Ectodermal cell (in vitro differentiated cells): ENCODE measurements around the gene CALN1.

ENCODE experiments used
- H3K27ac ChIP-seq: 2 replicates; pipeline ENCODE4 v1.7.0; 2013; ENCODE audit warnings: mild to moderate bottlenecking, low read depth, low read length; ENCODE audit not compliant: insufficient read depth, poor library complexity, severe bottlenecking
- H3K27me3 ChIP-seq: 2 replicates; pipeline ENCODE4 v1.7.0; 2013; ENCODE audit warnings: mild to moderate bottlenecking, low read length; ENCODE audit not compliant: insufficient read depth, control insufficient read depth, poor library complexity, severe bottlenecking
- H3K36me3 ChIP-seq: one replicate; pipeline ENCODE4 v1.7.0; 2013; ENCODE audit warnings: low read length; ENCODE audit not compliant: control insufficient read depth, insufficient read depth
- H3K4me1 ChIP-seq: one replicate; pipeline ENCODE4 v1.7.0; 2013; ENCODE audit warnings: low read length; ENCODE audit not compliant: control insufficient read depth, insufficient read depth
- H3K4me3 ChIP-seq: 2 replicates; pipeline ENCODE4 v1.7.0; 2013; ENCODE audit warnings: low read depth, low read length, control low read depth; ENCODE audit not compliant: insufficient read depth
- H3K9me3 ChIP-seq: 2 replicates; pipeline ENCODE4 v1.7.0; 2013; ENCODE audit warnings: mild to moderate bottlenecking, low read length, moderate library complexity; ENCODE audit not compliant: control insufficient read depth
- WGBS, 2 experiments: methylation state at CpG; one replicate each; pipeline ENCODE4 v1.1.7; 2013; ENCODE audit warnings: missing lambda C conversion rate in 2 of 2; 5-methylcytosine and 5-hydroxymethylcytosine counted together

Gene CALN1

DNA sequence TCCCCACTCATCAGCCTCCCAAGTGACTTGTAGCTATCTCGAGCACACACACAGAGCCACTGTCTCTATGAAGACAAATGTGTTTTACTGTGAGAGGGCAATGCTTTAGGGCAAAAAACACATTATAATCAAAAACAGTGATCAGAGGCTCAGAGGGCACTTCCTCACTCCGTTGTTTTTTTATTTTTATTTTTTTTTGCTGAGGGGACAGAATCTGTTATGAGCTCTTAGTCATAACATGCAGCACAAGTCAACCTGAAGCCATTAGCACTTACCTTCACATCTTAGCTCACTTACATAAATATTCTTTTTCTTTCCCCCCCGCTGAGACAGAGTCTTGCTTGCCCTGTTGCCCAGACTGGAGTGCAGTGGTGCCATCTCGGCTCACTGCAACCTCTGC, 157.7 kb downstream of the CALN1 start:
- Histone ChIP-seq H3K4me1 (no peaks in the 10 kb centered on the region), H3K9me3 (no peaks in the 10 kb centered on the region), H3K27me3 (no peaks in the 10 kb centered on the region), H3K36me3 (no peaks in the 10 kb centered on the region), H3K27ac (no peak overlapping the region), H3K4me3 (no peak overlapping the region)
- 90 to 98% methylated on average over 3 to 4 of the region's 4 CpGs for WGBS, 2 experiments

DNA sequence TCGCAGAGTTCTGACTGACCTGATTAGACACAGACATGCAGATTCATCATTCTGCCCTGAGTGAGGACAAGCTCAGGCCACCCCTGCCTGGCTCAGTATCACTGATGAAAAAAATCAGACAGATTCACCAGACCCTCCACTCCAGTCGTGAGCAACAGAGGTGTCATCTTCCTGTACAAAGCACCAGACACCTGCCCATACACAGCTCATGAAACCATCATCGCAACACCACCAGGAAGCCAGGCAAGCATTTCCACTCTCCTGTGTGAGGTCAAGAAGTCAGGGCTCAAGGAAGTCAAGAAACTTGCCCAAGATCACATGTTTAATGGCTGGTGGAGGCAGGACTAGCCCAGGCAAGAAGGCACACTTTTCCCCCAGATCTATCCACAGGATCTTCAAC, 163.0 kb downstream of the CALN1 start:
- Histone ChIP-seq H3K9me3 (no peaks in the 10 kb centered on the region), H3K4me1 (no peaks in the 10 kb centered on the region), H3K36me3 (no peaks in the 10 kb centered on the region), H3K27ac (no peak overlapping the region), H3K4me3 (no peak overlapping the region), H3K27me3 (no peaks in the 10 kb centered on the region)
- WGBS, 2 experiments = 94 to 96% methylated on average over 3 of the region's 3 CpGs

DNA sequence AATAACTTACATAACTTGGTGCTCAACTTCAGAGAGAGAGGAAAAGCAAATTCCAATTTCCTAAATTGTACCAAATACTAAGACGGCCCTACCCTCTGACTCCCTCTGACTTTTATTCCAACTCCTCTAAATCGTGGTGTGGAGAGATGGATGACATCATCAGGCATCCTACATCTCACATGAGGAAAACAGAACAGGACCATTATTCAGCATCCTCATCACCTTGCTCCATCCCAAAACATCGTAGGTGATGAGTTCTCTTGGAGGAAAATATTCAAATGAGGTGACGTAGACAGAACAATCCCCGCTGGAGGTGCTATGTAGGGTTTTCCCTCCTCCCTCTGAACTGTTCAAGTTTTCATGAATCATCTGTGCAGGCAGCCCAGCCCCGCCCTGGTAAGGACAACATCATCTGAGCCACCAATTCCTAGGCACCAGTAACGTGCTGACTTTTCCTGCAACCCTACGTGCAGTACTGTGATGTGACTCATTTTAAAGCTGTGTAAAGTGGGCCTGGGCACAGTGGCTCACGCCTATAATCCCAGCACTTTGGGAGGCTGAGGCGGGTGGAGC, 167.2 kb downstream of the CALN1 start:
- 91% methylated on average over 10 of the region's 10 CpGs for WGBS, 2 experiments
- no peak overlapping the region for H3K27ac ChIP-seq
- no peak overlapping the region for H3K4me3 ChIP-seq
- no peaks in the 10 kb centered on the region for H3K36me3 ChIP-seq
- H3K9me3 ChIP-seq = no peaks in the 10 kb centered on the region
- no peaks in the 10 kb centered on the region for H3K27me3 ChIP-seq
- H3K4me1 ChIP-seq = no peaks in the 10 kb centered on the region

DNA sequence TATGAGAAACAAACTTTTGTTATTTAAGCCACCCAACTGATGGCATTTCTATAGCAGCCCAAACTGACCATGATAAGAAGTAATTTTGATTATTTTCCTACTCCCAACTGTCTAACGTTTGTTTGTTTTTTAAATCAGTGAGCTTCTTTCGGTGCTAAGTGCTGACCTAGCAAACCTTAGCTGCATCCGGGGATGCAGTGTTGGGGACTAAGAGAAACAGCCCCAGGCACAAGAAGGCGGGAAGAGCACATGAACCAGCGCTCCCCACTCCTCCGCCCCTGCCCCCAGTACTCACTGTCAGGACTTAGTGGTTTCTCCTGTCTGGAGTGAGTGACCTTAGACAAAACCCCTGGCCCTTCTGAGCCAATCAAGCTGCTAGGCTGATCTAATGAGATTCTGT, 168.8 kb downstream of the CALN1 start:
- Histone ChIP-seq H3K36me3 (no peaks in the 10 kb centered on the region), H3K4me3 (no peak overlapping the region), H3K4me1 (no peaks in the 10 kb centered on the region), H3K27ac (no peak overlapping the region), H3K27me3 (no peaks in the 10 kb centered on the region), H3K9me3 (no peaks in the 10 kb centered on the region)
- 84 to 87% methylated on average over 6 of the region's 6 CpGs for WGBS, 2 experiments

DNA sequence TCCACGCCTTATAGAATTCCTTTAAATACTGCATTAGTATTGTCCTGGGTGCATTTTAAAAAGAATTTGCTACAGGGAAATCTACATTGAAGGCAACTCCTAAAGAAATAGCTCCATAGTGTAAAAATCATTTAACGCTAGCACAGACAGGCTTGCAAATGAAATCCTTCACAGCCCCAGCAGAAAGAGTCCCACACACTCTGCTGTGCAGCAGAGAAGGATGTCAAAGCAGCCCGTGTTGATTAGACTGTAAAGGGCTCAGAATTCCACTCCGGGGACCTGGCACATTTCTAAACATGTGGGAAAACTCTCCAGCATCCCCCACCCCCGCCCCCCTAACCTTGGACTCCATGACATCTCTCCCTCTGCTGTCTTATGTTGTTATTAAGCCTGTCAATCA, 176.8 kb downstream of the CALN1 start:
- Histone ChIP-seq H3K36me3 (no peaks in the 10 kb centered on the region), H3K4me3 (no peak overlapping the region), H3K27ac (no peak overlapping the region), H3K4me1 (no peaks in the 10 kb centered on the region), H3K9me3 (no peaks in the 10 kb centered on the region), H3K27me3 (no peaks in the 10 kb centered on the region)
- WGBS, 2 experiments = 86 to 90% methylated on average over 5 of the region's 5 CpGs

DNA sequence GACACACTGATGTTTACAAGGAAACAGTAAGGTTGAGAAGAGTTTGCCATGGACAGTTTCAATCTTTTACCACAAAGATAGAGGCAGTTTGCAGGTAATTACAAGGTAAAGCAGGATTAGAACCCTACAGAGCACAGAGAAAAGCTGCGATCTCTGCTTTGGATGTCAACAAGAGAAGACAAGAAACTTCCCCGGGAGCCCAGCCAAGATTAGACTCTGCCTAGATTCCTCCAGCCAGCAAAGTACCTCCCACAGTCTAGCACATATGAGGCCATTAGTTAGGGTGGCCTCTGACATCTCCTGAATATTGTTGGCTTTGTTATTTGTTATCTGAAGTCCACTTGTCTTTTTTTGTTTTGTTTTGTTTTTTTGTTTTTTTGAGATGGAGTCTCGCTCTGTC, 178.1 kb downstream of the CALN1 start:
- WGBS, 2 experiments = 77 to 85% methylated on average over 3 of the region's 3 CpGs
- H3K27ac ChIP-seq = no peak overlapping the region
- H3K27me3 ChIP-seq = no peaks in the 10 kb centered on the region
- no peaks in the 10 kb centered on the region for H3K9me3 ChIP-seq
- no peak overlapping the region for H3K4me3 ChIP-seq
- H3K36me3 ChIP-seq = no peaks in the 10 kb centered on the region
- no peaks in the 10 kb centered on the region for H3K4me1 ChIP-seq

DNA sequence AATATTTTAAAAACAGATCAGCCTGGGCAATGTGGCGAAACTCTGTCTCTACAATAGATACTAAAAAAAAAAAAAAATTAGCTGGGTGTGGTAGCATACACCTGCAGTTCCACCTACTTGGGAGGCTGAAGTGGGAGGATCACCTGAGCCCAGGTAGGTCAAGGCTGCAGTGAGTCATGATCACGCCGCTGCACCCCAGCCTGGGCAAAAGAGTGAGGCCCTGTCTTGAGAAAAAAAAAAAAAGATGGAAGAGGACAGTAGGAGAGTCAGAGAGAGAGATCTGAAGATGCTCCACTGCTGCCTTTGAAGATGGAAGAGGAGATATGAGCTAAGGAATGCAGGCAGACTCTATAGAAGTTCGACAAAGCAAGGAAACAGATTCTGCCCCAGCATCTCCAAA, 181.9 kb downstream of the CALN1 start:
- H3K27ac ChIP-seq = no peak overlapping the region
- H3K4me3 ChIP-seq = no peak overlapping the region
- H3K9me3 ChIP-seq = no peaks in the 10 kb centered on the region
- H3K27me3 ChIP-seq = no peaks in the 10 kb centered on the region
- WGBS, 2 experiments = 82 to 96% methylated on average over 3 of the region's 4 CpGs
- H3K4me1 ChIP-seq = no peaks in the 10 kb centered on the region
- H3K36me3 ChIP-seq = no peaks in the 10 kb centered on the region

DNA sequence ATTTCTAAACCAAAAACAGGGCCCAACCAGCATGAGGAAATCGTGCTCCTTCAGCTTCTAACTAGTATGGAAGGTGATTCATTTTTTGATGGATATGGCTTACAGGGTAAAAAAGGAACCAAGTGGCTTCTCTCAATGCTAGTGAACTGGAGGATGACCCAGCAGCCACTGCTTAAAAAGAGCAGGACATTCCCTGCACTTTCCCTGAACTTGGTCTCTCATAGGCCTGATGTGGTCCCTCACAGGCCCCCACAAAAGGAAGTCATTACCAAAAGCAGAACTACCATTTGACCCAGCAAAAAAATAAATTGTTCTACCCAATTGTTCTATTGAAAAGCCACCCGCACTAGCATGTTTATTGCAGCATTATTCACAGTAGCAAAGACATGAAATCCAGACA, 188.8 kb downstream of the CALN1 start:
- no peak overlapping the region for H3K27ac ChIP-seq
- H3K4me1 ChIP-seq = no peaks in the 10 kb centered on the region
- 87 to 95% methylated on average over 2 of the region's 2 CpGs for WGBS, 2 experiments
- H3K9me3 ChIP-seq = no peaks in the 10 kb centered on the region
- no peaks in the 10 kb centered on the region for H3K27me3 ChIP-seq
- H3K36me3 ChIP-seq = no peaks in the 10 kb centered on the region
- no peak overlapping the region for H3K4me3 ChIP-seq

DNA sequence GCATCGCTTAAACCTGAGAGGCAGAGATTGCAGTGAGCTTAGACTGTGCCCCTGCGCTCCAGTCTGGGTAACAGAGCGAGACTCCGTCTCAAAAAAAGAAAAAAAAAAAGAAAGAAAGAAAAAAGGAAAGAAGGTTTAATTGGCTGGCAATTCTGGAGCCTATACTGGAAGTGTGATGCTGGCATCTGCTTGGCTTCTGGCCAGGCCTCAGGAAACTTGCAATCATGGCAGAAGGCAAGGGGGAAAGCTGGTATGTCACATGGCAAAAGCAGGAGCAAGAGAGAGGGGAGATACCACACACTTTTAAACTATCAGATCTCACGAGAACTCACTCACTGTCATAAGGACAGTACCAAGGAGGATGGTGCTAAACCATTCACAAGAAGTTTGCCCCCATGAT, 190.0 kb downstream of the CALN1 start:
- WGBS, 2 experiments = 78 to 85% methylated on average over 5 of the region's 5 CpGs
- no peaks in the 10 kb centered on the region for H3K9me3 ChIP-seq
- no peaks in the 10 kb centered on the region for H3K36me3 ChIP-seq
- H3K4me3 ChIP-seq = no peak overlapping the region
- no peaks in the 10 kb centered on the region for H3K27me3 ChIP-seq
- no peak overlapping the region for H3K27ac ChIP-seq
- H3K4me1 ChIP-seq = no peaks in the 10 kb centered on the region

DNA sequence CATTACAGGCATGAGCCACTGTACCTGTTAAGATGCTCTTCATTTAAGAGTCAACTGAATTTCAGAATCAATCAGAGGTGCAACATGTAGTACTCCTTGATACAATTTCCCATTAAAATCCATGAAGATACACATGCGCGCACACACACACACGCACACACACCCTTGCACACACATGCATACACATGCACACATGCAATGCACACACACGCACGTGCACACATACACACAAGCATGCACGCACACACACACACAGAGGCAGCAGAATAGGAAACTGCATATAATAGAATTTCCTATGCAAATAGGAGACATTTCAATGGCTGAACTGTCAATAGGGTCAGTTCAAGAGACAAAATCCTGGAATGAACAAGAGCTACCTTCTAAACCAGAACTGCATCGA, 192.6 kb downstream of the CALN1 start:
- no peak overlapping the region for H3K27ac ChIP-seq
- H3K27me3 ChIP-seq = no peaks in the 10 kb centered on the region
- H3K4me3 ChIP-seq = no peak overlapping the region
- no peaks in the 10 kb centered on the region for H3K36me3 ChIP-seq
- 92 to 94% methylated on average over 7 of the region's 7 CpGs for WGBS, 2 experiments
- no peaks in the 10 kb centered on the region for H3K9me3 ChIP-seq
- no peaks in the 10 kb centered on the region for H3K4me1 ChIP-seq

DNA sequence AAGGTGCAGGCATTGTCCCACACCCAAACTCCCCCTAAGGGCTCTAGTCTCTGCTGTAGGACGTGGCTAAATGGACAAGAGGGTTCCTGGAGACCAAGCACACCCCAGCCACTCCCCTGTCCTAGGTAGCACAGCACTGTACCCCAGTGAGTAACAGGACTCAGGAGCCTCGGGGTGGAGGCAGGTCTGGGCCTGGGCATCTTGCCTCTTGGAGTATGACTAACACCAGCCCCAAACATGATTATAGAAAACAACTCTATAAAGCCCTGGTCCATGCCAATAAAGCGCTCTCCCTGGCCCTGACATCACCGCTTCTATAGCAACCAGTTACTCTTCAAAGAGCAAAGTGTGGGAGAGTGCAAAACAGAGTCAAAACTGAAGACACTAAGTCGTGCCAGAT, 195.0 kb downstream of the CALN1 start:
- H3K27ac ChIP-seq = no peak overlapping the region
- 90 to 94% methylated on average over 5 of the region's 5 CpGs for WGBS, 2 experiments
- H3K27me3 ChIP-seq = no peaks in the 10 kb centered on the region
- no peaks in the 10 kb centered on the region for H3K9me3 ChIP-seq
- H3K4me3 ChIP-seq = no peak overlapping the region
- H3K36me3 ChIP-seq = no peaks in the 10 kb centered on the region
- H3K4me1 ChIP-seq = no peaks in the 10 kb centered on the region
